22Rv1 (cell line): ENCODE data around the gene DNAH3.

Source experiments
- ZFX ChIP-seq: fragments of 450-650 bp; IDR thresholded peaks from 2 replicates; pipeline ENCODE4 v1.6.1; 2017; ENCODE audit warnings: antibody characterized with exemption, borderline replicate concordance
- TF ChIP-seq, protein P1 (sequence below): fragments of 450-650 bp; IDR thresholded peaks from 2 replicates; pipeline ENCODE4 v1.5.1; 2017; ENCODE audit warnings: mild to moderate bottlenecking

DNA sequence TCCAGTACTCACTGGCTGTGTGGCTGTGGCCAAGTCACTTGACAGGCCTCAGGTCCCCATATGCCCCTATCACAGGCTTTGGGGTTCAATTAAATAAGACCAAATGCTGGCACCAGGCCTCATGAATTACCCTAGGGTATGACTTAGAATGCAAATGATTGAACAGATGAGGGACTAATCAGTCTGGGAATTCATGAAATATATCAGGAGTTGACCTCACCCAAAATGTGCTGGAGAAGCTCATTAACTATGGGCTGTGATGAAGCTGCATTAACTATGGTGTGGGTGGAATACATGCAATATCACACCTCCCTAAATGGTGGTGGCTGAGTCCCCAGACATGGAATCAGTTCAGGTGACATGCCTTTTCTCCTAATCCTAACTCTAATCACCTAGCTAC, 72.1 kb downstream of the DNAH3 start:
- TF ChIP-seq, protein P1, sequence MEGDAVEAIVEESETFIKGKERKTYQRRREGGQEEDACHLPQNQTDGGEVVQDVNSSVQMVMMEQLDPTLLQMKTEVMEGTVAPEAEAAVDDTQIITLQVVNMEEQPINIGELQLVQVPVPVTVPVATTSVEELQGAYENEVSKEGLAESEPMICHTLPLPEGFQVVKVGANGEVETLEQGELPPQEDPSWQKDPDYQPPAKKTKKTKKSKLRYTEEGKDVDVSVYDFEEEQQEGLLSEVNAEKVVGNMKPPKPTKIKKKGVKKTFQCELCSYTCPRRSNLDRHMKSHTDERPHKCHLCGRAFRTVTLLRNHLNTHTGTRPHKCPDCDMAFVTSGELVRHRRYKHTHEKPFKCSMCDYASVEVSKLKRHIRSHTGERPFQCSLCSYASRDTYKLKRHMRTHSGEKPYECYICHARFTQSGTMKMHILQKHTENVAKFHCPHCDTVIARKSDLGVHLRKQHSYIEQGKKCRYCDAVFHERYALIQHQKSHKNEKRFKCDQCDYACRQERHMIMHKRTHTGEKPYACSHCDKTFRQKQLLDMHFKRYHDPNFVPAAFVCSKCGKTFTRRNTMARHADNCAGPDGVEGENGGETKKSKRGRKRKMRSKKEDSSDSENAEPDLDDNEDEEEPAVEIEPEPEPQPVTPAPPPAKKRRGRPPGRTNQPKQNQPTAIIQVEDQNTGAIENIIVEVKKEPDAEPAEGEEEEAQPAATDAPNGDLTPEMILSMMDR = no peak
- no peak for TF ChIP-seq ZFX
